K562 (cell line): ENCODE results near the gene SLC9A3. TPM values are rescaled to one million over a fixed set of nuclear protein-coding genes. Genes with fewer than 3 reads are reported as not detected.

Source experiments
- ARID3A ChIP-seq: IDR thresholded peaks from 2 replicates; pipeline ENCODE4 v1.6.1; 2012; ENCODE audit warnings: low read depth, low read length, improper control_type of control experiment, borderline replicate concordance
- BHLHE40 ChIP-seq: IDR thresholded peaks from 2 replicates; pipeline ENCODE4 v1.6.1; 2011; ENCODE audit warnings: low read length, improper control_type of control experiment
- CHCHD3 ChIP-seq: fragments of 250-450 bp; sonication (Bioruptor Pico); IDR thresholded peaks from 2 replicates; pipeline ENCODE4 v2.1.2; 2022; ENCODE audit warnings: mild to moderate bottlenecking
- EP400 ChIP-seq: fragments of 450-650 bp; IDR thresholded peaks from 2 replicates; pipeline ENCODE4 v1.6.1; 2017; ENCODE audit warnings: antibody characterized with exemption, mild to moderate bottlenecking, moderate library complexity
- GABPB1 ChIP-seq: sonication (generic); formaldehyde crosslinking; IDR thresholded peaks from 2 replicates; pipeline ENCODE4 v1.8.0; 2022; ENCODE audit warnings: mild to moderate bottlenecking, missing genetic modification reagents
- KAT7 ChIP-seq: sonication (generic); formaldehyde crosslinking; IDR thresholded peaks from 2 replicates; pipeline ENCODE4 v1.8.0; 2022; ENCODE audit warnings: missing genetic modification reagents, mild to moderate bottlenecking, borderline replicate concordance
- KLF1 ChIP-seq: fragments of 450-650 bp; IDR thresholded peaks from 2 replicates; pipeline ENCODE4 v1.6.1; 2016; ENCODE audit warnings: missing genetic modification characterization, missing compliant biosample characterization
- MCM7 ChIP-seq, 2 experiments: fragments of 450-650 bp; IDR thresholded peaks; 2 replicates each; pipeline ENCODE4 v1.6.1; 2016 to 2018
- MGA ChIP-seq: fragments of 450-650 bp; IDR thresholded peaks from 2 replicates; pipeline ENCODE4 v1.6.1; 2016; ENCODE audit warnings: mild to moderate bottlenecking, moderate library complexity
- NFATC3 ChIP-seq: fragments of 450-650 bp; IDR thresholded peaks from 2 replicates; pipeline ENCODE4 v1.6.1; 2017; ENCODE audit warnings: mild to moderate bottlenecking
- SMAD2 ChIP-seq: fragments of 150-350 bp; IDR thresholded peaks from 2 replicates; pipeline ENCODE4 v1.6.1; 2014; ENCODE audit warnings: low read depth, mild to moderate bottlenecking, low read length
- TAF1 ChIP-seq: IDR thresholded peaks from 2 replicates; pipeline ENCODE4 v1.6.1; 2011; ENCODE audit warnings: mild to moderate bottlenecking, low read length, moderate library complexity; ENCODE audit not compliant: insufficient read depth, control insufficient read depth, severe bottlenecking; ENCODE audit errors: extremely low read depth
- XRCC4 ChIP-seq: IDR thresholded peaks from one replicate; pipeline ENCODE4 v1.6.1; 2011; ENCODE audit not compliant: insufficient read depth, insufficient read length; ENCODE audit errors: extremely low read depth
- ZNF384 ChIP-seq: IDR thresholded peaks from 2 replicates; pipeline ENCODE4 v1.6.1; 2012; ENCODE audit warnings: low read depth, low read length, improper control_type of control experiment
- ZNF583 ChIP-seq: fragments of 250-450 bp; sonication (Bioruptor Pico); IDR thresholded peaks from 2 replicates; pipeline ENCODE4 v1.4.0; 2020
- polyA plus RNA-seq, 8 experiments: library from polyadenylated mRNA; depleted of rRNA in 4 of 8; stranded (reverse) in 5 of 8; unstranded in 3 of 8; fragments of >200 nt; fragmentation: Nextera tagmentation in 2 of 8; fragmentation: Illumina TruSeq in 1 of 8; extraction: Ambion mirVana in 2 of 8; extraction: Trizol in 1 of 8; gene quantifications; 2 replicates each; pipeline versions ENCODE4 v1.2.1 to v1.2.3, GENCODE V29; 2011 to 2014; ENCODE audit warnings: inconsistent platforms in 1 of 8, missing spikeins in 1 of 8
- total RNA-seq, 7 experiments: library from RNA; depleted of rRNA in 6 of 7; stranded (reverse); fragments of >200 nt in 6 of 7; fragmentation: Illumina TruSeq in 2 of 7; extraction: Trizol in 2 of 7; gene quantifications; 2 replicates each; pipeline versions ENCODE4 v1.2.1 to v1.2.3, GENCODE V29; 2011 to 2021; ENCODE audit warnings: low replicate concordance in 1 of 7

The SLC9A3 gene
- total and polyA plus RNA-seq, 9 of the 15 experiments (the other 6 are each of a cell fraction or from before 2014, with no cell fraction given) = 1.5 to 5.8 (median 3.7) TPM; not detected in 2

GRCh38 chr5:442335-443238 lies 81.7 kb downstream of the SLC9A3 start, which contains the start of gene EXOC3 (continued):
- TF ChIP-seq MGA (peak; percentile 99), TAF1 (peak; percentile 60), SMAD2 (no peak), XRCC4 (no peak), KAT7 (CRISPR knock-in tag) (peak; percentile 83; the same call in 1 of the 2 replicates), MCM7 (IDR thresholded peaks at IDR 0.05) (no peak), CHCHD3 (CRISPR knock-in tag) (no peak), BHLHE40 (peak; percentile 11; the same call in 1 of the 2 replicates), EP400 (peak; percentile 83), GABPB1 (peak; percentile 95), ZNF384 (no peak), ZNF583 (peak; percentile 28), NFATC3 (no peak), KLF1 (tag) (0 out of 2 replicates have a peak, but pooled peaks have one; percentile 47), ARID3A (no peak)
